H1 (cell line): ENCODE results near the gene FARP2.

Source experiments
- ATF2 ChIP-seq: IDR thresholded peaks from 2 replicates; pipeline ENCODE4 v1.6.1; 2012; ENCODE audit warnings: low read length, inconsistent platforms
- CEBPB ChIP-seq: IDR thresholded peaks from 2 replicates; pipeline ENCODE4 v1.6.1; 2012; ENCODE audit warnings: low read depth, low read length
- CTCF ChIP-seq, 3 experiments: IDR thresholded peaks; 1 replicate in 2 of 3; 2 replicates in 1 of 3; pipeline versions ENCODE4 v1.5.1 to v1.6.1; 2011; ENCODE audit warnings: low read length in 3 of 3, mild to moderate bottlenecking in 3 of 3, inconsistent platforms in 2 of 3, low read depth in 1 of 3, moderate library complexity in 1 of 3; ENCODE audit not compliant: insufficient read depth in 1 of 3; ENCODE audit errors: control extremely low read depth in 1 of 3
- EZH2 ChIP-seq: fragments of 200-600 bp; sonication (generic); IDR thresholded peaks from 2 replicates; pipeline ENCODE4 v1.7.1; 2012; ENCODE audit warnings: low read depth, mild to moderate bottlenecking, moderate library complexity, low read length, inconsistent platforms; ENCODE audit not compliant: severe bottlenecking
- JUN ChIP-seq: IDR thresholded peaks from 2 replicates; pipeline ENCODE4 v1.6.1; 2011; ENCODE audit warnings: low read depth, mild to moderate bottlenecking, improper control_type of control experiment, low read length
- MAFK ChIP-seq: IDR thresholded peaks from 2 replicates; pipeline ENCODE4 v1.6.1; 2012; ENCODE audit warnings: low read depth, mild to moderate bottlenecking, improper control_type of control experiment, low read length
- NRF1 ChIP-seq: IDR thresholded peaks from 2 replicates; pipeline ENCODE4 v1.6.1; 2011; ENCODE audit warnings: mild to moderate bottlenecking, low read depth, low read length, improper control_type of control experiment
- POLR2A ChIP-seq, 2 experiments: IDR thresholded peaks; 1 replicate in 1 of 2; 2 replicates in 1 of 2; pipeline ENCODE4 v1.6.1; 2011; ENCODE audit warnings: low read depth in 2 of 2, low read length in 2 of 2, mild to moderate bottlenecking in 2 of 2; ENCODE audit errors: control extremely low read depth in 1 of 2
- POLR2AphosphoS5 ChIP-seq: IDR thresholded peaks from 2 replicates; pipeline ENCODE4 v1.6.1; 2011; ENCODE audit warnings: low read depth, low read length
- RFX5 ChIP-seq: IDR thresholded peaks from 2 replicates; pipeline ENCODE4 v1.6.1; 2011; ENCODE audit warnings: low read depth, low read length, improper control_type of control experiment, borderline replicate concordance
- RNF2 ChIP-seq: fragments of 200-900, 300-1000 bp; sonication (generic); IDR thresholded peaks from 2 replicates; pipeline ENCODE4 v1.7.1; 2016; ENCODE audit warnings: borderline replicate concordance, low read depth, mild to moderate bottlenecking, antibody characterized with exemption, low read length; ENCODE audit not compliant: poor library complexity, severe bottlenecking; ENCODE audit errors: missing control alignments
- SUZ12 ChIP-seq: fragments of 200-600 bp; sonication (generic); IDR thresholded peaks from 2 replicates; pipeline ENCODE4 v1.6.1; 2012; ENCODE audit warnings: mild to moderate bottlenecking, inconsistent platforms, low read length, moderate library complexity, mixed read lengths
- TCF12 ChIP-seq: IDR thresholded peaks from 2 replicates; pipeline ENCODE4 v1.6.1; 2011; ENCODE audit warnings: low read depth, mild to moderate bottlenecking, low read length

GRCh38 chr2:241381872-241382271 is 25.8 kb downstream of the FARP2 start:
- TF ChIP-seq JUN: no peak
- TF ChIP-seq POLR2A (IDR thresholded peaks at IDR 0.05; ENCODE audit: control extremely low read depth in 1 of 2, low read depth in 2 of 2, low read length in 2 of 2): no peak
- no peak for TF ChIP-seq EZH2
- no peak for TF ChIP-seq CTCF (IDR thresholded peaks at IDR 0.05; ENCODE audit: control extremely low read depth in 1 of 3, insufficient read depth in 1 of 3, low read depth in 1 of 3, low read length in 3 of 3)
- no peak for TF ChIP-seq NRF1
- no peak for TF ChIP-seq TCF12
- no peak for TF ChIP-seq SUZ12
- TF ChIP-seq MAFK: no peak
- TF ChIP-seq CEBPB: no peak
- TF ChIP-seq ATF2: no peak
- TF ChIP-seq RNF2: no peak
- no peak for TF ChIP-seq POLR2AphosphoS5
- no peak for TF ChIP-seq RFX5
